ENCODE data around the gene CNPPD1.

The CNPPD1 gene

DNA sequence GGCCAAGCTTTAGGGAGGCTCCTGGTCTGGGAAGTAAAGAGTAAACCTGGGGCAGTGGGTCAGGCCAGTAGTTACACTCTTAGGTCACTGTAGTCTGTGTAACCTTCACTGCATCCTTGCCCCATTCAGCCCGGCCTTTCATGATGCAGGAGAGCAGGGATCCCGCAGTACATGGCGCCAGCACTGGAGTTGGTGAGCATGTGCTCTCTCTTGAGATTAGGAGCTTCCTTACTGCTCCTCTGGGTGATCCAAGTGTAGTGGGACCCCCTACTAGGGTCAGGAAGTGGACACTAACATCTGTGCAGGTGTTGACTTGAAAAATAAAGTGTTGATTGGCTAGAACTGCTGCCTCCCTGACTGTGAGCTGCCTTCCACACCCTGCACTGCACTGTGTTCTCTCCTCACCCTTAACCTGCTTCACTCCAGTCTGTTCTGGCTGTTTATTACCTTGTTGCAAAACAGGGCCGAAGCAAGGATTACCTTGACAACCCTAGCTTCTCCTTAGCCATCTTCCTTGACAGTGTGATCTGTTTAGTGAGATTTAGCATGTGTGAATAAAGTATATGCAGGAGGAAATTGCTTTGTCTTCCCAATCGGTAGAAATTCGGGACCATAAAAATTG, 6.5 kb upstream of the CNPPD1 start:
- Histone ChIP-seq H3K9me3 (ENCODE audit: severe bottlenecking) (no peaks in the 10 kb centered on the region), H3K36me3 (peaks cover 57% of the 10 kb centered on the region), H3K27me3 (ENCODE audit: insufficient read depth, low read depth, severe bottlenecking) (no peaks in the 10 kb centered on the region), H3K27ac (peak overlapping the region; percentile 83), H3K4me3 (ENCODE audit: low read depth, low read length) (no peak overlapping the region)
- TF ChIP-seq, protein P1, sequence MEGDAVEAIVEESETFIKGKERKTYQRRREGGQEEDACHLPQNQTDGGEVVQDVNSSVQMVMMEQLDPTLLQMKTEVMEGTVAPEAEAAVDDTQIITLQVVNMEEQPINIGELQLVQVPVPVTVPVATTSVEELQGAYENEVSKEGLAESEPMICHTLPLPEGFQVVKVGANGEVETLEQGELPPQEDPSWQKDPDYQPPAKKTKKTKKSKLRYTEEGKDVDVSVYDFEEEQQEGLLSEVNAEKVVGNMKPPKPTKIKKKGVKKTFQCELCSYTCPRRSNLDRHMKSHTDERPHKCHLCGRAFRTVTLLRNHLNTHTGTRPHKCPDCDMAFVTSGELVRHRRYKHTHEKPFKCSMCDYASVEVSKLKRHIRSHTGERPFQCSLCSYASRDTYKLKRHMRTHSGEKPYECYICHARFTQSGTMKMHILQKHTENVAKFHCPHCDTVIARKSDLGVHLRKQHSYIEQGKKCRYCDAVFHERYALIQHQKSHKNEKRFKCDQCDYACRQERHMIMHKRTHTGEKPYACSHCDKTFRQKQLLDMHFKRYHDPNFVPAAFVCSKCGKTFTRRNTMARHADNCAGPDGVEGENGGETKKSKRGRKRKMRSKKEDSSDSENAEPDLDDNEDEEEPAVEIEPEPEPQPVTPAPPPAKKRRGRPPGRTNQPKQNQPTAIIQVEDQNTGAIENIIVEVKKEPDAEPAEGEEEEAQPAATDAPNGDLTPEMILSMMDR (IDR thresholded peaks at IDR 0.05; ENCODE audit: low read depth, low read length) = no peak
- no peak for DNase-seq

DNA sequence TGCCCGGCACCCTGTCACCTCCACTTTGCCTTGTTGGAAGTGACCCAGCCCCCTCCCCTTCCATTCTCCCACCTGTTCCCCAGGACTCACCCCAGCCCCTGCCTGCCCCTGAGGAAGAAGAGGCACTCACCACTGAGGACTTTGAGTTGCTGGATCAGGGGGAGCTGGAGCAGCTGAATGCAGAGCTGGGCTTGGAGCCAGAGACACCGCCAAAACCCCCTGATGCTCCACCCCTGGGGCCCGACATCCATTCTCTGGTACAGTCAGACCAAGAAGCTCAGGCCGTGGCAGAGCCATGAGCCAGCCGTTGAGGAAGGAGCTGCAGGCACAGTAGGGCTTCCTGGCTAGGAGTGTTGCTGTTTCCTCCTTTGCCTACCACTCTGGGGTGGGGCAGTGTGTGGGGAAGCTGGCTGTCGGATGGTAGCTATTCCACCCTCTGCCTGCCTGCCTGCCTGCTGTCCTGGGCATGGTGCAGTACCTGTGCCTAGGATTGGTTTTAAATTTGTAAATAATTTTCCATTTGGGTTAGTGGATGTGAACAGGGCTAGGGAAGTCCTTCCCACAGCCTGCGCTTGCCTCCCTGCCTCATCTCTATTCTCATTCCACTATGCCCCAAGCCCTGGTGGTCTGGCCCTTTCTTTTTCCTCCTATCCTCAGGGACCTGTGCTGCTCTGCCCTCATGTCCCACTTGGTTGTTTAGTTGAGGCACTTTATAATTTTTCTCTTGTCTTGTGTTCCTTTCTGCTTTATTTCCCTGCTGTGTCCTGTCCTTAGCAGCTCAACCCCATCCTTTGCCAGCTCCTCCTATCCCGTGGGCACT, 5.8 kb upstream of the CNPPD1 start:
- TF ChIP-seq, protein P1 (IDR thresholded peaks at IDR 0.05; ENCODE audit: low read depth, low read length) = no peak
- Histone ChIP-seq H3K36me3 (peaks cover 57% of the 10 kb centered on the region), H3K9me3 (ENCODE audit: severe bottlenecking) (no peaks in the 10 kb centered on the region), H3K4me3 (ENCODE audit: low read depth, low read length) (no peak overlapping the region), H3K27ac (peak overlapping the region; percentile 83), H3K27me3 (ENCODE audit: insufficient read depth, low read depth, severe bottlenecking) (no peaks in the 10 kb centered on the region)
- DNase-seq = no peak

- no peak overlapping the region for H3K27ac ChIP-seq
- H3K9me3 ChIP-seq (ENCODE audit: severe bottlenecking) = no peaks in the 10 kb centered on the region
- peaks cover 57% of the 10 kb centered on the region for H3K36me3 ChIP-seq
- TF ChIP-seq, protein P1 (IDR thresholded peaks at IDR 0.05; ENCODE audit: low read depth, low read length) = no peak
- no peak for DNase-seq
- no peaks in the 10 kb centered on the region for H3K27me3 ChIP-seq (ENCODE audit: insufficient read depth, low read depth, severe bottlenecking)
- H3K4me3 ChIP-seq (ENCODE audit: low read depth, low read length) = no peak overlapping the region
Observed at GRCh38 chr2:219181531-219181930, 4.8 kb upstream of the CNPPD1 start.

DNA sequence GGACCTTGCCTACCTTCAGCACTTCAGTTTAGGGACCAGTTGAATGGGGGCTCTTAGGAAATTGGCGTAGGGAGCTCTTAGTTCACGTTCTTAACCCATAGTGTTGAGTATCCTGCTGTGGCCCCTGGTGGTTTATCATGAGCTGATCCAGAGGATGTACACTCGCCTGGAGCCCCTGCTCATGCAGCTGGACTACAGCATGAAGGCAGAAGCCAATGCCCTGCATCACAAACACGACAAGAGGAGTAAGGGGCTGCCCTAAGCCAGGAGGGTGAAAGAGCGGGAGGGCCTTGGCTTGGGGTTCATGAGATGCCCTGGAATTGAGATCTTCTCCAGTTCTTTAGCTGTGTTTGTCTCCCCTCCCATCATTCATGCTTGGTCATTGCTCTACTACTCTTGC, 4.2 kb upstream of the CNPPD1 start:
- TF ChIP-seq, protein P1 (IDR thresholded peaks at IDR 0.05; ENCODE audit: low read depth, low read length) = no peak
- no peak overlapping the region for H3K27ac ChIP-seq
- no peak for DNase-seq
- H3K36me3 ChIP-seq = peaks cover 57% of the 10 kb centered on the region
- H3K4me3 ChIP-seq (ENCODE audit: low read depth, low read length) = no peak overlapping the region
- no peaks in the 10 kb centered on the region for H3K27me3 ChIP-seq (ENCODE audit: insufficient read depth, low read depth, severe bottlenecking)
- no peaks in the 10 kb centered on the region for H3K9me3 ChIP-seq (ENCODE audit: severe bottlenecking)

DNA sequence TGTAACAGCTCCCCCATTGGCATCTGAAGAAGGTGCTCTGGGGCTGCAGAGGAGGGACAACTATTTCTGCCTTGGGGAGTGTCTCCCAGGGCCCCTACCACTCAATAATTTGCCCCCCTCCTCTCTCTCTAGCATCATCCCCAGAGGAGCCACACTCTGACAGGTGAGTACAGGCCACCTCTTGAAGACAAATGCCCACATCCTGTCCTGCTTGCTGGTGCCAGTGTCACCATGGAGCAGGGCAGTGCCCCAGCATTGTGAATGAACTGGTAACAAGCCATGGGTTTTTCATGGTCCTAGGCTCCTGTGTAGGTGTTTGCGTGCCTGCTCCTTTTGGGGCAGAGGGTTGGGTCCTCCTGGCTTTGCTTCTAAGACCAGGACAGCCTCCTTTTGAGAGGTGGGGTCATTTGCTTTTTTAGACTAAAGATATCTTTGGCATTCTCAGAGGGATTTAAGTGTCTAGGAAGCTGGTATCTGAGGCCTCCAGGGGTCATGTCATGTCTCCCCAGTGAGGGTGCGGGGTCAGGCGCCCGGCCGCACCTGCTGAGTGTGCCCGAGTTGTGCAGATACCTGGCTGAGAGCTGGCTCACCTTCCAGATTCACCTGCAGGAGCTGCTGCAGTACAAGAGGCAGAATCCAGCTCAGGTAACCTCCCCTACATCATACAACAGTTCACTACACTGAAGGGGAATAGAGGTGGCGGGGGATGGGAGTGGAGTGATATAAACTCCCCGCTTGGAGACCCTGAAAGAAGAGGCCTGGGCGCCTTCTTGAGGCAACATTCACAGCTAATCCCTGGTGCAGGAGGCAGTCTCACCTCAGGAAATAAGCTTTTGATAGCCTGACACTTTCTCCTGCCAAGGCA, 3.1 kb upstream of the CNPPD1 start:
- Histone ChIP-seq H3K27ac (no peak overlapping the region), H3K36me3 (peaks cover 53% of the 10 kb centered on the region), H3K4me3 (ENCODE audit: low read depth, low read length) (no peak overlapping the region)

More for the DNA sequence above, 3.1 kb upstream of the CNPPD1 start:
- TF ChIP-seq, protein P1 (IDR thresholded peaks at IDR 0.05; ENCODE audit: low read depth, low read length) = no peak
- H3K9me3 ChIP-seq (ENCODE audit: severe bottlenecking) = no peaks in the 10 kb centered on the region
- no peaks in the 10 kb centered on the region for H3K27me3 ChIP-seq (ENCODE audit: insufficient read depth, low read depth, severe bottlenecking)
- no peak for DNase-seq
